ENCODE results near the gene GPR161.

GPR161 gene

GRCh38 chr1:168146160-168146539 lies 9.4 kb upstream of the GPR161 start:
- DNase-seq, result no peak

GRCh38 chr1:168145184-168146159 lies 8.7 kb upstream of the GPR161 start:
- DNase-seq, result peak; percentile 95

- DNase-seq, result no peak
Measured at GRCh38 chr1:168141871-168142385, 5.2 kb upstream of the GPR161 start.

- DNase-seq, result no peak
Measured at GRCh38 chr1:168139070-168139469, 2.3 kb upstream of the GPR161 start.

GRCh38 chr1:168138134-168138533 lies 1.4 kb upstream of the GPR161 start:
- DNase-seq, result no peak

- DNase-seq, result no peak
Measured at GRCh38 chr1:168137515-168137821, 738 bp upstream of the GPR161 start.

GRCh38 chr1:168135921-168136708 lies 615 bp downstream of the GPR161 start:
- DNase-seq, result peak; percentile 82

GRCh38 chr1:168135116-168135920 lies 1.4 kb downstream of the GPR161 start:
- peak; percentile 76 for DNase-seq

- DNase-seq, result peak; percentile 33
Measured at GRCh38 chr1:168134642-168135041, 2.1 kb downstream of the GPR161 start.

- no peak for DNase-seq
Measured at GRCh38 chr1:168134132-168134531, 2.6 kb downstream of the GPR161 start.

- DNase-seq, result no peak
Measured at GRCh38 chr1:168129933-168130332, 6.8 kb downstream of the GPR161 start.

GRCh38 chr1:168127503-168127902 lies 9.2 kb downstream of the GPR161 start:
- no peak for DNase-seq

GRCh38 chr1:168125051-168125450 lies 11.7 kb downstream of the GPR161 start:
- no peak for DNase-seq

GRCh38 chr1:168121401-168122011 lies 15.2 kb downstream of the GPR161 start:
- DNase-seq, result no peak

- no peak for DNase-seq
Measured at GRCh38 chr1:168119750-168120149, 17.0 kb downstream of the GPR161 start.

- no peak for DNase-seq
Measured at GRCh38 chr1:168116327-168116799, 20.4 kb downstream of the GPR161 start.

- DNase-seq, result no peak
Measured at GRCh38 chr1:168114845-168115244, 21.9 kb downstream of the GPR161 start.

- peak; percentile 41 for DNase-seq
Measured at GRCh38 chr1:168112673-168113305, 23.9 kb downstream of the GPR161 start.

GRCh38 chr1:168110896-168111545 lies 25.7 kb downstream of the GPR161 start:
- DNase-seq, result no peak

GRCh38 chr1:168106274-168106673 lies 30.5 kb downstream of the GPR161 start:
- DNase-seq, result peak; percentile 39

- no peak for DNase-seq
Measured at GRCh38 chr1:168105846-168106245, 30.9 kb downstream of the GPR161 start.
